ENCODE measurements around the gene DTNA. TPM values are rescaled to one million over a fixed set of nuclear protein-coding genes. Genes with fewer than 3 reads are reported as not detected.
A peak's percentile ranks its signal among the peaks of the same experiment; 100 is the strongest.

DTNA gene
- total RNA-seq, 1 donor from 2014 or later: 1.6 TPM

DNA sequence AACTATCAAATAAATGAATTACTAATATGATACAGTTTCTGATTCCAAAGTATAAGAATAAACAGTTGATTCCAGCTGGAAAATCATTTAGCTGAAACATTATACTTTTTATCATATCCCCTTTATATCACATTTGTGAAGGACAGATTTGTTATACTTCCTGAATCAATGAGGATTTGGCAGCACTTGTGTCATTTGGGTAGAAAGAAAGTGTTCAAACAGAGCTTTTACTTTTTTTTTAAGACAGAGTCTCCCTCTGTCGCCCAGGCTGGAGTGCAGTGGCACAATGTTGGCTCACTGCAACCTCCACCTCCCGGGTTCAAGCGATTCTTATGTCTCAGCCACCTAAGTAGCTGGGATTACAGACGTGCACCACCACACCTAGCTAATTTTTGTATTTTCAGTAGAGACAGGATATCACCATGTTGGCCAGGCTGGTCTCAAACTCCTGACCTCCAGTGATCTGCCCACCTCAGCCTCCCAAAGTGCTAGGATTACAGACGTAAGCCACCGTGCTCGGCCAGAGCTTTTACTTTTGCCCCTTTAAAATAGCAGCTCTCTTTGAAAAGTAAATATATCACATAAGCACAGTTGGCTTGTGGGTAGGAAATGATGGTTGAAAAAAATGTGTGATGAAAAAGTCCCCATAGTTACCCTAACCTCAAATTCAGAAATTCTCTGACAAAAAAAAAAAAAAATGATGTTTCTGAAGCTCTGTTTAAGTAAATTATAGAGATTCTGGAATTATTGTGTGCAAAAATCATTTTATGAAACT, 95.2 kb downstream of the DTNA start:
- DNase-seq (ENCODE audit: low read depth) (no peak), FAIRE-seq (no peak)
- Histone ChIP-seq H3K27me3 (ENCODE audit: control insufficient read depth, insufficient read depth, low read length) (no peaks in the 10 kb centered on the region), H3K4me3 (ENCODE audit: low read depth, low read length) (no peak overlapping the region), H3K36me3 (ENCODE audit: control insufficient read depth, insufficient read depth, low read length) (no peaks in the 10 kb centered on the region)
- TF ChIP-seq, protein P1, sequence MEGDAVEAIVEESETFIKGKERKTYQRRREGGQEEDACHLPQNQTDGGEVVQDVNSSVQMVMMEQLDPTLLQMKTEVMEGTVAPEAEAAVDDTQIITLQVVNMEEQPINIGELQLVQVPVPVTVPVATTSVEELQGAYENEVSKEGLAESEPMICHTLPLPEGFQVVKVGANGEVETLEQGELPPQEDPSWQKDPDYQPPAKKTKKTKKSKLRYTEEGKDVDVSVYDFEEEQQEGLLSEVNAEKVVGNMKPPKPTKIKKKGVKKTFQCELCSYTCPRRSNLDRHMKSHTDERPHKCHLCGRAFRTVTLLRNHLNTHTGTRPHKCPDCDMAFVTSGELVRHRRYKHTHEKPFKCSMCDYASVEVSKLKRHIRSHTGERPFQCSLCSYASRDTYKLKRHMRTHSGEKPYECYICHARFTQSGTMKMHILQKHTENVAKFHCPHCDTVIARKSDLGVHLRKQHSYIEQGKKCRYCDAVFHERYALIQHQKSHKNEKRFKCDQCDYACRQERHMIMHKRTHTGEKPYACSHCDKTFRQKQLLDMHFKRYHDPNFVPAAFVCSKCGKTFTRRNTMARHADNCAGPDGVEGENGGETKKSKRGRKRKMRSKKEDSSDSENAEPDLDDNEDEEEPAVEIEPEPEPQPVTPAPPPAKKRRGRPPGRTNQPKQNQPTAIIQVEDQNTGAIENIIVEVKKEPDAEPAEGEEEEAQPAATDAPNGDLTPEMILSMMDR (IDR thresholded peaks at IDR 0.05; ENCODE audit: insufficient read depth, low read length, severe bottlenecking): no peak

DNA sequence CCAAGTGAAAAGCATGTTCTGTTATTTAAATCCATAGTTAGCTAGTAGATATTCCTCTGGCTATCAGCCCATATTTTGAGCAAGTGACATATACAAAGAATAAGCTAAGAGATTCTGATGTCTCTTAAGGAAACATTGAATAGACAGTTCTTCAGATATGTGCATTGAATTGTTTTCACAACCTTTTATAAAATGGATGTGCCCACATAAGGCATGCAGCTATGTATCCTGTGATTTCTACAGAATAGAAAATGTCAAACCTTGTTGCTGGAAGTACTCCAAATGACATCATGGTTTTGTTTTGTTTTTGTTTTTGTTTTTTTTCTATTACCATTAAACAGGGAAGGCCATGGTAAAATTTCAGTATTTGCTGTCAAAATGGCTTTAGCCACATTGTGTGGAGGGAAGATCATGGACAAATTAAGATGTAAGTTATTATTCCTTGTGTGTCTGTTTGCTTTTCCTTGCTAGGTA, 95.8 kb downstream of the DTNA start:
- no peak for DNase-seq (ENCODE audit: low read depth)
- no peaks in the 10 kb centered on the region for H3K27me3 ChIP-seq (ENCODE audit: control insufficient read depth, insufficient read depth, low read length)
- H3K36me3 ChIP-seq (ENCODE audit: control insufficient read depth, insufficient read depth, low read length): no peaks in the 10 kb centered on the region
- TF ChIP-seq, protein P1 (IDR thresholded peaks at IDR 0.05; ENCODE audit: insufficient read depth, low read length, severe bottlenecking): no peak
- H3K4me3 ChIP-seq (ENCODE audit: low read depth, low read length): no peak overlapping the region
- no peak for FAIRE-seq

DNA sequence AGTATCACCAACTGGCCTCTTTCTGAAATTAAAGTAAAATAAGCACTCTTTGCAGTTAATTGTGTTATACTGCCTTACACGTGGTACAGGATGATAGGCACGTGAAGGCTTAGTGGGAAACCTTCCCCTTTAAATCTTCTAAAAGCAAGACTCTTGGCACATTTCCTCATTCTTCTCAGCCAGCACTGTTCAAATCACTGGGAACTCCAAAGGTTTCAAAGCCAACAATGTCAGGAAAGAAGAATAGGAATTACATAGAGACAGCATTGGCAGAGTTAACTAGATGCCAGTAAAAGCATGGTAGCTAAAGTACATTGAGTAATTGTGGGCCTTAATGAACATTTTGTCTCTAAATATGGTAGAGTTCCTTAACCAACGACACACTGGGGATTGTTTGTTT, 96.4 kb downstream of the DTNA start:
- FAIRE-seq (no peak), DNase-seq (ENCODE audit: low read depth) (no peak)
- H3K4me3 ChIP-seq (ENCODE audit: low read depth, low read length): no peak overlapping the region
- no peaks in the 10 kb centered on the region for H3K27me3 ChIP-seq (ENCODE audit: control insufficient read depth, insufficient read depth, low read length)
- TF ChIP-seq, protein P1 (IDR thresholded peaks at IDR 0.05; ENCODE audit: insufficient read depth, low read length, severe bottlenecking): no peak
- no peaks in the 10 kb centered on the region for H3K36me3 ChIP-seq (ENCODE audit: control insufficient read depth, insufficient read depth, low read length)

DNA sequence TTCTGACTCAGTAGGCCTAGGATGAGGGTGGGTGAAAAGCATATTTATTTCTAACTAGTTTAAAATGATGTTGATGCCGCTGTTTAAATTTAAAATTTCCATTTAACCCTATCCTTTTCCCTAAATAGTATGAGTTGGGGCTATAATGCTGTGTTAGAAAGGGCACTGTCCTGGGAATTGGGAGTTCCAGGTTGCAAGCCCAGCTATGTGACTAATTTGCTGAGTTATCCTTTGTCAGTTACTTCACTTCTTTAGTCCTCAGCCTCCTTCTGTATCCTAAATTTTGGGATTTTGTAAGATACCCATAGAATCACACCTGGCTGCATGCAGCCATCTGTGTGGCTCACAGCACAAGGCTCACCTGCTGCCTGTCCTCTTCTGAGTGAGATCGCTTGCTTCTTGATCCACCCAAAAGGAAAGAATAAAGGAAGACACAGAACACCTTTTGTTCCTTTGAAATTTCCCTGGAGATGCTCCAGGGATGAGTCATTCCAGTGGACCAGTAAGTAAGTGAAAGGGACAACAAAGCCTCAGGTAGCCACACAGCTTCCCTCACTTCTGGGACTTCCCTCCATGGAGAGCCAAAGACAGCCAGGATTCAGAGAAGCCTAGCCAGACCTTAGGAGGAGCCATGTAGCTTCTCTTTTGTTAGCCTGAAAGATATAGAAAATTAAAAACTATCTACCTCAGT, 97.2 kb downstream of the DTNA start:
- H3K4me3 ChIP-seq (ENCODE audit: low read depth, low read length): no peak overlapping the region
- H3K36me3 ChIP-seq (ENCODE audit: control insufficient read depth, insufficient read depth, low read length): no peaks in the 10 kb centered on the region
- FAIRE-seq: no peak
- TF ChIP-seq, protein P1 (IDR thresholded peaks at IDR 0.05; ENCODE audit: insufficient read depth, low read length, severe bottlenecking): no peak
- peak; percentile 41 for DNase-seq (ENCODE audit: low read depth)
- no peaks in the 10 kb centered on the region for H3K27me3 ChIP-seq (ENCODE audit: control insufficient read depth, insufficient read depth, low read length)

DNA sequence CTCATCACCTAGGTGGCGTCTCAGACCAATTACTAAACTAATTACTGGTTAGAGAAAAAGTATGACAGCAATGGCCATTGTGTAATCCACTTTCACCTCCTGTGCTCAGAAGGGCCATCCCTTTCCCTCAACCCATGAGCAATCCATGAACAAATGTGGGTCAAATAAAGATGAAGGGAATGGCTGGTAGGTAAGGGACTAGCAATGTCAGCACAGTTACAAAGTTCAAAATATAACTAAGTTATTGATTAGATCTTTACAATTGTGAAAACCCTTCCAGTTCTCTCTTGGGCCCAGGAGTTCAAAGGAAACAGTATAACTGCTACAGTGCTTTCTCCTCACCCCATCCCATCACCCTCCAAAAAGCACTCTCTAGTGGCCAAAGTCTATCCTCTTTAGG, 98.3 kb downstream of the DTNA start:
- TF ChIP-seq, protein P1 (IDR thresholded peaks at IDR 0.05; ENCODE audit: insufficient read depth, low read length, severe bottlenecking): no peak
- Histone ChIP-seq H3K27me3 (ENCODE audit: control insufficient read depth, insufficient read depth, low read length) (no peaks in the 10 kb centered on the region), H3K4me3 (ENCODE audit: low read depth, low read length) (no peak overlapping the region), H3K36me3 (ENCODE audit: control insufficient read depth, insufficient read depth, low read length) (no peaks in the 10 kb centered on the region)
- DNase-seq (ENCODE audit: low read depth) (peak; percentile 5), FAIRE-seq (no peak)
